ENCODE data around the gene SPINK6.

DNA sequence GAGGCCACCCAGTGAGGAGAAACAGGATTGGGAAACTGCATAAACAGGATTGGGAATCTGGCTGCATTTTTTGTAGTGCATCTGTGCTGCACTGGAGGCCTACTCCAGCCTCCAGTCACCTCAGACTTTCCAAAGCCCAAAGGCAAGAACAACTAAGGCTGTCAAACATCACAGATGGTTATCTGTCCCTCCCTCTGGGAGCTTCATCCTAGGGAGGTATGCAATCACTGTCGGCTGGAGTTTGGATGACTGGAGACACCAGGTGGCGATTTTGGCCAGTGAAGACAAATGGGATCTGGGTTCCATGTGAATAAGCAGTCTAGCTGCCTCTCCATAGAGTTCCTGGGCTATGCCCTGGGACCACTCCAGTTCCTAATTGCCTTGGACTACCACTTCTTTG lies 56.4 kb downstream of the SPINK6 start:
- TF ChIP-seq, protein P1, sequence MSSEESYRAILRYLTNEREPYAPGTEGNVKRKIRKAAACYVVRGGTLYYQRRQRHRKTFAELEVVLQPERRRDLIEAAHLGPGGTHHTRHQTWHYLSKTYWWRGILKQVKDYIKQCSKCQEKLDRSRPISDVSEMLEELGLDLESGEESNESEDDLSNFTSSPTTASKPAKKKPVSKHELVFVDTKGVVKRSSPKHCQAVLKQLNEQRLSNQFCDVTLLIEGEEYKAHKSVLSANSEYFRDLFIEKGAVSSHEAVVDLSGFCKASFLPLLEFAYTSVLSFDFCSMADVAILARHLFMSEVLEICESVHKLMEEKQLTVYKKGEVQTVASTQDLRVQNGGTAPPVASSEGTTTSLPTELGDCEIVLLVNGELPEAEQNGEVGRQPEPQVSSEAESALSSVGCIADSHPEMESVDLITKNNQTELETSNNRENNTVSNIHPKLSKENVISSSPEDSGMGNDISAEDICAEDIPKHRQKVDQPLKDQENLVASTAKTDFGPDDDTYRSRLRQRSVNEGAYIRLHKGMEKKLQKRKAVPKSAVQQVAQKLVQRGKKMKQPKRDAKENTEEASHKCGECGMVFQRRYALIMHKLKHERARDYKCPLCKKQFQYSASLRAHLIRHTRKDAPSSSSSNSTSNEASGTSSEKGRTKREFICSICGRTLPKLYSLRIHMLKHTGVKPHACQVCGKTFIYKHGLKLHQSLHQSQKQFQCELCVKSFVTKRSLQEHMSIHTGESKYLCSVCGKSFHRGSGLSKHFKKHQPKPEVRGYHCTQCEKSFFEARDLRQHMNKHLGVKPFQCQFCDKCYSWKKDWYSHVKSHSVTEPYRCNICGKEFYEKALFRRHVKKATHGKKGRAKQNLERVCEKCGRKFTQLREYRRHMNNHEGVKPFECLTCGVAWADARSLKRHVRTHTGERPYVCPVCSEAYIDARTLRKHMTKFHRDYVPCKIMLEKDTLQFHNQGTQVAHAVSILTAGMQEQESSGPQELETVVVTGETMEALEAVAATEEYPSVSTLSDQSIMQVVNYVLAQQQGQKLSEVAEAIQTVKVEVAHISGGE (CRISPR knock-in tag; IDR thresholded peaks at IDR 0.05) = no peak
- TF ChIP-seq KDM4B (IDR thresholded peaks at IDR 0.05; ENCODE audit: borderline replicate concordance in 2 of 2, low read depth in 1 of 2) (no peak), POLR2A (conservative IDR thresholded peaks at IDR 0.05) (no peak), MTA2 (IDR thresholded peaks at IDR 0.05; ENCODE audit: low read depth) (no peak), FOXM1 (IDR thresholded peaks at IDR 0.05; ENCODE audit: low read depth) (no peak), FOXM1 (CRISPR knock-in tag; IDR thresholded peaks at IDR 0.05; ENCODE audit: low read depth) (no peak), XRCC4 (IDR thresholded peaks at IDR 0.05; ENCODE audit: extremely low read depth, insufficient read depth, insufficient read length) (no peak), CREM (IDR thresholded peaks at IDR 0.05; ENCODE audit: low read depth) (no peak), HNRNPUL1 (IDR thresholded peaks at IDR 0.05; ENCODE audit: low read length) (no peak), ZNF253 (CRISPR knock-in tag; conservative IDR thresholded peaks at IDR 0.05) (no peak), NFIC (IDR thresholded peaks at IDR 0.05) (no peak), ZNF561 (CRISPR knock-in tag; conservative IDR thresholded peaks at IDR 0.05) (no peak)
- TF ChIP-seq, protein P2, sequence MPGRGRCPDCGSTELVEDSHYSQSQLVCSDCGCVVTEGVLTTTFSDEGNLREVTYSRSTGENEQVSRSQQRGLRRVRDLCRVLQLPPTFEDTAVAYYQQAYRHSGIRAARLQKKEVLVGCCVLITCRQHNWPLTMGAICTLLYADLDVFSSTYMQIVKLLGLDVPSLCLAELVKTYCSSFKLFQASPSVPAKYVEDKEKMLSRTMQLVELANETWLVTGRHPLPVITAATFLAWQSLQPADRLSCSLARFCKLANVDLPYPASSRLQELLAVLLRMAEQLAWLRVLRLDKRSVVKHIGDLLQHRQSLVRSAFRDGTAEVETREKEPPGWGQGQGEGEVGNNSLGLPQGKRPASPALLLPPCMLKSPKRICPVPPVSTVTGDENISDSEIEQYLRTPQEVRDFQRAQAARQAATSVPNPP (IDR thresholded peaks at IDR 0.05; ENCODE audit: borderline replicate concordance, insufficient read depth, insufficient read length) = no peak
- TF ChIP-seq, protein P3, sequence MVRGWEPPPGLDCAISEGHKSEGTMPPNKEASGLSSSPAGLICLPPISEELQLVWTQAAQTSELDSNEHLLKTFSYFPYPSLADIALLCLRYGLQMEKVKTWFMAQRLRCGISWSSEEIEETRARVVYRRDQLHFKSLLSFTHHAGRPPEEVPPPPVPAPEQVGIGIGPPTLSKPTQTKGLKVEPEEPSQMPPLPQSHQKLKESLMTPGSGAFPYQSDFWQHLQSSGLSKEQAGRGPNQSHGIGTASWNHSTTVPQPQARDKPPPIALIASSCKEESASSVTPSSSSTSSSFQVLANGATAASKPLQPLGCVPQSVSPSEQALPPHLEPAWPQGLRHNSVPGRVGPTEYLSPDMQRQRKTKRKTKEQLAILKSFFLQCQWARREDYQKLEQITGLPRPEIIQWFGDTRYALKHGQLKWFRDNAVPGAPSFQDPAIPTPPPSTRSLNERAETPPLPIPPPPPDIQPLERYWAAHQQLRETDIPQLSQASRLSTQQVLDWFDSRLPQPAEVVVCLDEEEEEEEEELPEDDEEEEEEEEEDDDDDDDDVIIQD (CRISPR knock-in tag; IDR thresholded peaks at IDR 0.05) = no peak
- TF ChIP-seq, protein P4, sequence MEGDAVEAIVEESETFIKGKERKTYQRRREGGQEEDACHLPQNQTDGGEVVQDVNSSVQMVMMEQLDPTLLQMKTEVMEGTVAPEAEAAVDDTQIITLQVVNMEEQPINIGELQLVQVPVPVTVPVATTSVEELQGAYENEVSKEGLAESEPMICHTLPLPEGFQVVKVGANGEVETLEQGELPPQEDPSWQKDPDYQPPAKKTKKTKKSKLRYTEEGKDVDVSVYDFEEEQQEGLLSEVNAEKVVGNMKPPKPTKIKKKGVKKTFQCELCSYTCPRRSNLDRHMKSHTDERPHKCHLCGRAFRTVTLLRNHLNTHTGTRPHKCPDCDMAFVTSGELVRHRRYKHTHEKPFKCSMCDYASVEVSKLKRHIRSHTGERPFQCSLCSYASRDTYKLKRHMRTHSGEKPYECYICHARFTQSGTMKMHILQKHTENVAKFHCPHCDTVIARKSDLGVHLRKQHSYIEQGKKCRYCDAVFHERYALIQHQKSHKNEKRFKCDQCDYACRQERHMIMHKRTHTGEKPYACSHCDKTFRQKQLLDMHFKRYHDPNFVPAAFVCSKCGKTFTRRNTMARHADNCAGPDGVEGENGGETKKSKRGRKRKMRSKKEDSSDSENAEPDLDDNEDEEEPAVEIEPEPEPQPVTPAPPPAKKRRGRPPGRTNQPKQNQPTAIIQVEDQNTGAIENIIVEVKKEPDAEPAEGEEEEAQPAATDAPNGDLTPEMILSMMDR (IDR thresholded peaks at IDR 0.05 in 2 of 3, conservative IDR thresholded peaks at IDR 0.05 in 1 of 3; ENCODE audit: insufficient read depth in 2 of 3, low read depth in 1 of 3, low read length in 3 of 3) = no peak

All from K562 (cell line).